K562 (cell line): ENCODE measurements around the gene TMC1. TPM values are rescaled to one million over a fixed set of nuclear protein-coding genes. Genes with fewer than 3 reads are reported as not detected.

Source experiments
- ATAC-seq: fragments of 200-7000 bp; cut with Tn5 transposase; 3 replicates; pipeline ENCODE4 v1.9.1; 2020; ENCODE audit warnings: moderate library complexity
- BruUV-seq: library from RNA; stranded (reverse); fragments of 400-500 nt; replicated peaks from 2 replicates; lab custom pipeline; 2021; lab: Mats Ljungman, UMichigan
- CTCF ChIA-PET: fragments of 300-600 bp; formaldehyde crosslinking; extraction: SDS; loops from one replicate; lab custom pipeline; 2021; ENCODE audit warnings: low intra/inter-chr PET ratio; lab: Yijun Ruan, JAX
- POLR2A ChIA-PET: fragments of 300-600, 350-650 bp; sonication (Branson Sonifier 250); formaldehyde crosslinking; extraction: SDS; loops from one replicate; lab custom pipeline; 2021; ENCODE audit warnings: antibody characterized with exemption, inconsistent platforms; lab: Yijun Ruan, JAX
- DNase-seq, 4 experiments: peaks; one replicate each; pipeline versions ENCODE4 v3.0.0 to v3.0.0-alpha.2; 2011 to 2018; ENCODE audit warnings: low spot score in 3 of 4, mixed read lengths in 3 of 4; ENCODE audit errors: extremely low read depth in 1 of 4
- FAIRE-seq: peaks from 2 replicates; lab custom pipeline; 2011; peaks lifted over from hg19 to GRCh38; lab: Jason Lieb, UNC
- H2AFZ ChIP-seq: 2 replicates; pipeline ENCODE4 v1.6.0; 2011; ENCODE audit warnings: low read depth, low read length, control low read depth, inconsistent platforms
- H3K27ac ChIP-seq: fragments of 200-600 bp; 3 replicates; pipeline ENCODE4 v1.8.0; 2011; ENCODE audit warnings: low read depth, mild to moderate bottlenecking, control low read depth, inconsistent platforms, low read length, moderate library complexity, mixed read lengths; ENCODE audit errors: extremely low read depth
- H3K27me3 ChIP-seq, 2 experiments: fragments of 300-600 bp in 1 of 2; 2 replicates in 1 of 2; 3 replicates in 1 of 2; pipeline versions ENCODE4 v1.6.0 to v1.8.0; 2011; ENCODE audit warnings: inconsistent platforms in 2 of 2, low read length in 2 of 2, mild to moderate bottlenecking in 1 of 2, mixed read lengths in 1 of 2, moderate library complexity in 1 of 2; ENCODE audit not compliant: control insufficient read depth in 2 of 2, insufficient read depth in 2 of 2
- H3K36me3 ChIP-seq: fragments of 300-600 bp; 3 replicates; pipeline ENCODE4 v1.8.0; 2011; ENCODE audit warnings: mild to moderate bottlenecking, low read length, inconsistent platforms; ENCODE audit not compliant: control insufficient read depth, insufficient read depth
- H3K4me1 ChIP-seq, 2 experiments: fragments of 200-600 bp in 1 of 2; replicated peaks in 1 of 2; 2 replicates in 1 of 2; 3 replicates in 1 of 2; pipeline versions ENCODE4 v1.5.1 to v1.8.0; 2011; ENCODE audit warnings: inconsistent platforms in 2 of 2, low read length in 2 of 2, mild to moderate bottlenecking in 1 of 2, mixed read lengths in 1 of 2, moderate library complexity in 1 of 2; ENCODE audit not compliant: control insufficient read depth in 2 of 2, insufficient read depth in 2 of 2
- H3K4me2 ChIP-seq: 2 replicates; pipeline ENCODE4 v1.6.1; 2011; ENCODE audit warnings: low read length, control low read depth, inconsistent platforms, mixed read lengths; ENCODE audit not compliant: insufficient read depth
- H3K4me3 ChIP-seq: fragments of 200-600 bp; sonication (generic), shearing (Covaris generic); 2 replicates; pipeline ENCODE4 v1.5.1; 2016; ENCODE audit warnings: control low read depth, inconsistent platforms
- H3K79me2 ChIP-seq: fragments of 200-600 bp; 3 replicates; pipeline ENCODE4 v1.8.0; 2011; ENCODE audit warnings: low read length, inconsistent platforms; ENCODE audit not compliant: control insufficient read depth, insufficient read depth
- H3K9ac ChIP-seq, 2 experiments: 2 replicates each; pipeline versions ENCODE4 v1.6.0 to v1.6.1; 2011; ENCODE audit warnings: low read depth in 2 of 2, low read length in 2 of 2, control low read depth in 1 of 2, inconsistent platforms in 1 of 2, mild to moderate bottlenecking in 1 of 2, mixed read lengths in 1 of 2; ENCODE audit not compliant: insufficient read depth in 1 of 2
- H3K9me1 ChIP-seq: one replicate; pipeline ENCODE4 v1.6.0; 2011; ENCODE audit warnings: inconsistent platforms, mild to moderate bottlenecking, low read length, moderate library complexity; ENCODE audit not compliant: control insufficient read depth, insufficient read depth
- H3K9me3 ChIP-seq: replicated peaks from 2 replicates; pipeline ENCODE4 v1.5.1; 2011; ENCODE audit warnings: low read depth, low read length, inconsistent platforms; ENCODE audit not compliant: control insufficient read depth, insufficient read depth
- H4K20me1 ChIP-seq: replicated peaks from 2 replicates; pipeline ENCODE4 v1.6.1; 2011; ENCODE audit warnings: low read length, inconsistent platforms, mixed read lengths; ENCODE audit not compliant: control insufficient read depth, insufficient read depth
- ARHGAP35 ChIP-seq: fragments of 450-650 bp; IDR thresholded peaks from 2 replicates; pipeline ENCODE4 v1.6.1; 2018; ENCODE audit not compliant: partially characterized antibody
- ATF3 ChIP-seq, 2 experiments: fragments of 450-650 bp in 1 of 2; sonication (generic) in 1 of 2; formaldehyde crosslinking in 1 of 2; IDR thresholded peaks in 1 of 2; conservative IDR thresholded peaks in 1 of 2; 2 replicates each; pipeline versions ENCODE4 v1.6.1 to v1.8.1; 2016 to 2023; ENCODE audit warnings: mild to moderate bottlenecking in 2 of 2, moderate library complexity in 2 of 2, inconsistent platforms in 1 of 2, missing genetic modification reagents in 1 of 2
- CLOCK ChIP-seq: fragments of 250-450 bp; sonication (Bioruptor Pico); IDR thresholded peaks from 2 replicates; pipeline ENCODE4 v1.4.0; 2020; ENCODE audit warnings: mild to moderate bottlenecking, moderate library complexity, borderline replicate concordance
- DDX20 ChIP-seq: fragments of 450-650 bp; IDR thresholded peaks from 2 replicates; pipeline ENCODE4 v1.6.1; 2016; ENCODE audit warnings: missing genetic modification characterization, low read depth, mild to moderate bottlenecking, missing compliant biosample characterization, moderate library complexity
- EHMT2 ChIP-seq: fragments of 450-650 bp; IDR thresholded peaks from 2 replicates; pipeline ENCODE4 v1.6.1; 2018; ENCODE audit warnings: antibody characterized with exemption
- HDAC2 ChIP-seq: fragments of 450-650 bp; IDR thresholded peaks from 2 replicates; pipeline ENCODE4 v1.6.1; 2016; ENCODE audit warnings: mild to moderate bottlenecking
- MAZ ChIP-seq, 2 experiments: fragments of 450-650 bp in 1 of 2; sonication (generic) in 1 of 2; formaldehyde crosslinking; IDR thresholded peaks in 1 of 2; conservative IDR thresholded peaks in 1 of 2; 2 replicates each; pipeline versions ENCODE4 v1.4.0 to v1.5.0; 2020; ENCODE audit warnings: mild to moderate bottlenecking in 1 of 2, missing genetic modification reagents in 1 of 2
- NCOA1 ChIP-seq: fragments of 450-650 bp; IDR thresholded peaks from 2 replicates; pipeline ENCODE4 v1.6.1; 2016; ENCODE audit warnings: low read depth
- PTRF ChIP-seq: fragments of 450-650 bp; IDR thresholded peaks from 2 replicates; pipeline ENCODE4 v1.6.1; 2016; ENCODE audit warnings: mild to moderate bottlenecking, missing genetic modification characterization, missing compliant biosample characterization
- SMAD1 ChIP-seq: fragments of 150-350 bp; IDR thresholded peaks from 2 replicates; pipeline ENCODE4 v1.6.1; 2014; ENCODE audit warnings: low read length, low read depth; ENCODE audit not compliant: partially characterized antibody
- THRAP3 ChIP-seq: fragments of 450-650 bp; IDR thresholded peaks from 2 replicates; pipeline ENCODE4 v1.6.1; 2016; ENCODE audit warnings: mild to moderate bottlenecking, inconsistent platforms, borderline replicate concordance
- ZBTB17 ChIP-seq: fragments of 450-650 bp; formaldehyde crosslinking; IDR thresholded peaks from 2 replicates; pipeline ENCODE4 v1.4.0; 2020; ENCODE audit warnings: mild to moderate bottlenecking
- ZNF184 ChIP-seq: sonication (generic); formaldehyde crosslinking; IDR thresholded peaks from 2 replicates; pipeline ENCODE4 v1.5.0; 2020; ENCODE audit warnings: missing genetic modification reagents
- ZNF584 ChIP-seq: fragments of 200-800 bp; sonication (Bioruptor generic); IDR thresholded peaks from 2 replicates; pipeline ENCODE4 v1.6.1; 2016; ENCODE audit warnings: low read depth, mild to moderate bottlenecking, missing genetic modification characterization, missing compliant biosample characterization
- ZNF79 ChIP-seq: fragments of 250-450 bp; sonication (Bioruptor Pico); IDR thresholded peaks from 2 replicates; pipeline ENCODE4 v1.4.0; 2020; ENCODE audit warnings: low read depth, mild to moderate bottlenecking, moderate library complexity
- WGBS: fragments of 100-300 bp; shearing (Covaris generic); methylation state at CpG from one replicate; pipeline ENCODE4 v1.1.6; 2016; ENCODE audit warnings: low coverage, mixed read lengths; ENCODE audit not compliant: insufficient coverage; ENCODE audit errors: missing lambda C conversion rate; 5-methylcytosine and 5-hydroxymethylcytosine counted together
- in situ Hi-C: fragments of 300-500 bp; cut with MboI; formaldehyde crosslinking; loops from 4 replicates; pipeline ENCODE4 v1.15.0; 2018; ENCODE audit warnings: inconsistent platforms, mixed read lengths
- intact Hi-C: fragments of 100-400 bp; cut with micrococcal nuclease; formaldehyde crosslinking; loops from 2 replicates; pipeline ENCODE4 v1.14.2; 2022
- polyA plus RNA-seq, 8 experiments: library from polyadenylated mRNA; depleted of rRNA in 4 of 8; stranded (reverse) in 5 of 8; unstranded in 3 of 8; fragments of >200 nt; fragmentation: Nextera tagmentation in 2 of 8; fragmentation: Illumina TruSeq in 1 of 8; extraction: Ambion mirVana in 2 of 8; extraction: Trizol in 1 of 8; gene quantifications; 2 replicates each; pipeline versions ENCODE4 v1.2.1 to v1.2.3, GENCODE V29; 2011 to 2014; ENCODE audit warnings: inconsistent platforms in 1 of 8, missing spikeins in 1 of 8
- total RNA-seq, 7 experiments: library from RNA; depleted of rRNA in 6 of 7; stranded (reverse); fragments of >200 nt in 6 of 7; fragmentation: Illumina TruSeq in 2 of 7; extraction: Trizol in 2 of 7; gene quantifications; 2 replicates each; pipeline versions ENCODE4 v1.2.1 to v1.2.3, GENCODE V29; 2011 to 2021; ENCODE audit warnings: low replicate concordance in 1 of 7
- TF ChIP-seq, protein P1 (sequence below), 2 experiments: fragments of 450-650 bp; IDR thresholded peaks; 2 replicates each; pipeline ENCODE4 v1.6.1; 2016

Gene TMC1
- total and polyA plus RNA-seq, 9 of the 15 experiments (the other 6 are each of a cell fraction or from before 2014, with no cell fraction given) = 0.10 to 0.15 TPM; not detected in 7

DNA sequence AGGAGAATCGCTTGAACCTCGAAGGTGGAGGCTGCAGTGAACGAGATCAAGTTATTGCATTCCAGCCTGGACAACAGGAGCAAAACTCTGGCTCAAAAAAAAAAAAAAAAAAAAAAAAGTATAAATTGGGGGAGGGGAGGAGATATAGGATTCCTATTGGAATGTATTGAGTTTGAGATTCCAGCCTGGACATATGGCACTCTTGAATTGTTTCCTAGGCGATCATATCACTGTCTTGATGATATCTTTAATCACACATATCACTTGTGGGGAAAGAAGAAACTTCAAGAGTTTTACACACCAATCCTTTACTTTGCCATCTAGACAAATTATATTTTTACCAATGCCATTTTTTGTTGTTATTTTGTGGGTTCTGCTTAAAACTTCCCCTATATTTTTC is 42.4 kb downstream of the TMC1 start (continued):
- TF ChIP-seq MAZ (CRISPR knock-in tag; conservative IDR thresholded peaks at IDR 0.05 in 1 of 2, IDR thresholded peaks at IDR 0.05 in 1 of 2) (no peak), SMAD1 (no peak), CLOCK (no peak), ZNF79 (CRISPR knock-in tag) (no peak)

- Histone ChIP-seq H3K4me2 (no peak overlapping the region), H3K9me3 (no peaks in the 10 kb centered on the region), H3K27me3 (no peaks in the 10 kb centered on the region), H3K4me1 (peaks cover 0 to 3% of the 10 kb centered on the region in 2 experiments; a peak in 2 of 5 replicates), H3K27ac (no peak overlapping the region), H3K79me2 (no peaks in the 10 kb centered on the region), H4K20me1 (no peaks in the 10 kb centered on the region), H3K9me1 (no peaks in the 10 kb centered on the region), H3K9ac (no peak overlapping the region), H2AFZ (no peak overlapping the region), H3K36me3 (no peaks in the 10 kb centered on the region), H3K4me3 (no peak overlapping the region)
- CTCF ChIA-PET = no interaction called here
- intact Hi-C loops (no loop called here), in situ Hi-C loops (no loop called here)
- WGBS = 88% methylated on average over 2 of the region's 2 CpGs
- POLR2A ChIA-PET = interaction anchor here (0.9 to 1.3 kb wide), 3 partner anchors 17 to 105 kb away, joined by 3 to 4 read pairs (median 3); no protein-coding TSS in a partner anchor
- DNase-seq (no peak), ATAC-seq (no peak), FAIRE-seq (no peak)
- no TSS peak for BruUV-seq
- TF ChIP-seq, protein P1, sequence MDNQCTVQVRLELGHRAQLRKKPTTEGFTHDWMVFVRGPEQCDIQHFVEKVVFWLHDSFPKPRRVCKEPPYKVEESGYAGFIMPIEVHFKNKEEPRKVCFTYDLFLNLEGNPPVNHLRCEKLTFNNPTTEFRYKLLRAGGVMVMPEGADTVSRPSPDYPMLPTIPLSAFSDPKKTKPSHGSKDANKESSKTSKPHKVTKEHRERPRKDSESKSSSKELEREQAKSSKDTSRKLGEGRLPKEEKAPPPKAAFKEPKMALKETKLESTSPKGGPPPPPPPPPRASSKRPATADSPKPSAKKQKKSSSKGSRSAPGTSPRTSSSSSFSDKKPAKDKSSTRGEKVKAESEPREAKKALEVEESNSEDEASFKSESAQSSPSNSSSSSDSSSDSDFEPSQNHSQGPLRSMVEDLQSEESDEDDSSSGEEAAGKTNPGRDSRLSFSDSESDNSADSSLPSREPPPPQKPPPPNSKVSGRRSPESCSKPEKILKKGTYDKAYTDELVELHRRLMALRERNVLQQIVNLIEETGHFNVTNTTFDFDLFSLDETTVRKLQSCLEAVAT (IDR thresholded peaks at IDR 0.05) = no peak
- no peak for TF ChIP-seq ZNF584 (CRISPR knock-in tag)
- no peak for TF ChIP-seq ZNF184 (CRISPR knock-in tag)
- TF ChIP-seq PTRF (tag) = no peak
- TF ChIP-seq EHMT2 = no peak
- no peak for TF ChIP-seq ZBTB17 (CRISPR knock-in tag)
- no peak for TF ChIP-seq DDX20 (tag)
- no peak for TF ChIP-seq ARHGAP35
- no peak for TF ChIP-seq HDAC2
- no peak for TF ChIP-seq THRAP3
- TF ChIP-seq ATF3 (IDR thresholded peaks at IDR 0.05) = no peak
- TF ChIP-seq ATF3 (CRISPR knock-in tag; conservative IDR thresholded peaks at IDR 0.05) = no peak
- no peak for TF ChIP-seq NCOA1
Observed at GRCh38 chr9:72564479-72565281, 43.3 kb downstream of the TMC1 start.
